ENCODE results near the gene GTF2I. TPM values are rescaled to one million over a fixed set of nuclear protein-coding genes. Genes with fewer than 3 reads are reported as not detected.

Gene GTF2I
- total RNA-seq (2013; cell fraction: nucleolus; rRNA removed), result 954 and 1,033 TPM in 2 replicates
- 86.8 and 91.0 TPM in 2 replicates for total RNA-seq (2014; rRNA removed)
- 92.6 and 94.3 TPM in 2 replicates for total RNA-seq (2014; rRNA removed; fragmentation: Illumina TruSeq; extraction: Trizol)
- total RNA-seq (2021), result 161 and 172 TPM in 2 replicates
- 56.9 TPM for polyA plus RNA-seq (2011; ENCODE audit: low read depth)
- 99.5 and 103 TPM in 2 replicates for polyA plus RNA-seq (2011; rRNA removed)
- polyA plus RNA-seq (2011; cell fraction: cytosol; rRNA removed), result 51.8 and 65.7 TPM in 2 replicates
- 216 and 249 TPM in 2 replicates for polyA plus RNA-seq (2011; cell fraction: nucleus; rRNA removed)
- polyA plus RNA-seq (2012), result 70.6 and 91.5 TPM in 2 replicates
- polyA plus RNA-seq (2014; fragmentation: Illumina TruSeq; extraction: Trizol), result 114 and 142 TPM in 2 replicates
- 1 to 10 TPM; 6.7 to 8.8 TPM for polyA plus RNA-seq (2014; fragmentation: Nextera tagmentation; extraction: Ambion mirVana)
- 80.9 and 115 TPM in 2 replicates for polyA plus RNA-seq (2014; rRNA removed)
- 100 to 1,000 TPM; 144 to 156 TPM for polyA plus RNA-seq (2016; fragmentation: Nextera tagmentation; extraction: Ambion mirVana)
- polyA minus RNA-seq (2011; rRNA and poly(A)+ RNA removed), result 54.3 and 73.6 TPM in 2 replicates
- 43.3 and 62.4 TPM in 2 replicates for polyA minus RNA-seq (2011; cell fraction: cytosol; rRNA and poly(A)+ RNA removed)
- 91.3 and 179 TPM in 2 replicates for polyA minus RNA-seq (2011; cell fraction: nucleus; rRNA and poly(A)+ RNA removed)
- Bru-seq, nascent RNA, result percentile 87 among the genes with signal in this experiment
- BruChase-seq, experiment 1, labeled RNA remaining after a 6-hour chase, result percentile 92 among the genes with signal in this experiment
- percentile 88 among the genes with signal in this experiment for BruChase-seq, experiment 2, labeled RNA remaining after a 2-hour chase
- long read RNA-seq, experiment 1, full-length matches to known transcripts, result 27 of 51 reads
- long read RNA-seq, experiment 1, partial matches to known transcripts, result 14 of 51 reads
- long read RNA-seq, experiment 1, other reads (novel, unspliced or antisense), result 10 of 51 reads
- long read RNA-seq, experiment 2, full-length matches to known transcripts, result 3 of 147 reads
- long read RNA-seq, experiment 2, partial matches to known transcripts, result 103 of 147 reads
- long read RNA-seq, experiment 2, other reads (novel, unspliced or antisense), result 41 of 147 reads

DNA sequence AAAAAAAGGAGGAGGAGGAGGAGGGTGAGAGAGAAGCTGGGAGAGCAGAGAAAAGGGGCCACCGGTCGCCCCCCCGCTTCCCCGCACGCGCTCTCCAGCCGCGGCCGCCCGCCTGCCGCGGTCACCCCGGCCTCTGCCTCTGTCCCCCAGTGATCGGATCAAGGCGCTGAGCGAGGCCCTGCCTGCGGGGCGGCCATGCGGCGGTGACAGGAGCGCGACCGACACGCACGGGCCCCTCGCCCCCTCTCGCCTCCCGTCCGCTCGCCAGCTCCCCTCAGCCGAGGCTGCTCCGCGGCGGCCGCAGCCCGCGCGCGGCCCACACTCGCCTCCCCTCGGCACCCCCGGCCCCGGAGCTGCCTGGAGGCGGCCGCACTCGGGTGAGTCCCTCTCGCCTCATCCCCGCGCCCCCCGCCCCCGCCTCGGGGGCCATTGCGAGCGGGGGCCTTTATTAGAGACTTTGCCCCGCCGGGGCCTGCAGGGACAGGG, at the start of gene GTF2I:
Gene GTF2I, plus strand, starts transcription at position 27 of the 486 bp plus-strand sequence. CDS start 31,411 bp downstream, outside the sequence.
- Histone ChIP-seq H3K4me1 (ENCODE audit: control insufficient read depth, insufficient read depth, low read length) (peaks cover 7% of the 10 kb centered on the region; the same call in 1 of the 2 replicates), H3K4me3 (peak within 1 kb of the TSS; percentile 90), H3K27ac (ENCODE audit: control insufficient read depth, insufficient read depth) (peak within 1 kb of the TSS; percentile 99), H3K4me2 (ENCODE audit: control insufficient read depth, insufficient read depth) (peak within 1 kb of the TSS; percentile 97), H3K27me3 (replicated peaks in 1 of 2; ENCODE audit: control insufficient read depth in 2 of 2, insufficient read depth in 2 of 2, low read length in 1 of 2) (no peaks in the 10 kb centered on the region), H3K9me3 (replicated peaks; ENCODE audit: control insufficient read depth, insufficient read depth, low read length) (no peaks in the 10 kb centered on the region), H2AFZ (ENCODE audit: control insufficient read depth, low read depth, low read length) (peak within 1 kb of the TSS; percentile 66), H3K36me3 (ENCODE audit: control insufficient read depth in 2 of 2, insufficient read depth in 2 of 2, low read length in 1 of 2) (no peaks in the 10 kb centered on the region), H3K9ac (ENCODE audit: control insufficient read depth, insufficient read depth, low read length) (peak within 1 kb of the TSS; percentile 97), H3K79me2 (ENCODE audit: control insufficient read depth, insufficient read depth, low read length) (peaks cover 56% of the 10 kb centered on the region), H4K20me1 (ENCODE audit: control insufficient read depth, insufficient read depth) (no peaks in the 10 kb centered on the region)
- in situ Hi-C loops (cut with MboI) (no loop called here), intact Hi-C loops (cut with micrococcal nuclease; ENCODE audit: unreplicated experiment) (loop anchor here (2.0 to 5.0 kb wide), 3 partner anchors 59 to 445 kb away; partner anchors contain the start of gene LAT2)
- ChIA-PET SMC1A (ENCODE audit: uncharacterized antibody, unreplicated experiment) (no interaction called here), RAD21 (ENCODE audit: unreplicated experiment) (interaction anchor here (0.6 to 0.8 kb wide), 4 partner anchors 9 to 251 kb away, joined by 3 to 6 read pairs (median 4); no protein-coding TSS in a partner anchor), POLR2A (interaction anchor here (0.6 to 0.7 kb wide), 3 partner anchors 28 to 76 kb away, joined by 3 to 9 read pairs (median 4); no protein-coding TSS in a partner anchor), CTCF (interaction anchor here (1.4 kb wide), 1 partner anchor 19 kb away, joined by 3 read pairs; no protein-coding TSS in a partner anchor)
- ATAC-seq, result peak; percentile 3
- WGBS (ENCODE audit: insufficient coverage, insufficient replicate concordance, low lambda C conversion rate, missing lambda C conversion rate), result 1% methylated on average over 26 of the region's 56 CpGs
- no peak for FAIRE-seq
- TSS peak; percentile 74 for BruUV-seq (replicated peaks)
- no peak for DNase-seq (ENCODE audit: low read depth, low spot score)
- TF ChIP-seq POU2F2 (IDR thresholded peaks at IDR 0.05; ENCODE audit: borderline replicate concordance, low read depth, low read length) (no peak), BACH1 (IDR thresholded peaks at IDR 0.05; ENCODE audit: borderline replicate concordance) (no peak), GATAD2B (conservative IDR thresholded peaks at IDR 0.05; ENCODE audit: low read depth) (peak; percentile 89), TBL1XR1 (IDR thresholded peaks at IDR 0.05; ENCODE audit: low read depth, low read length) (no peak), NBN (IDR thresholded peaks at IDR 0.05) (no peak), PAX5 (IDR thresholded peaks at IDR 0.05; ENCODE audit: borderline replicate concordance, low read depth, low read length) (no peak), DPF2 (IDR thresholded peaks at IDR 0.05) (peak; percentile 50), POLR2AphosphoS2 (IDR thresholded peaks at IDR 0.05; ENCODE audit: low read depth, low read length) (no peak; the same call in none of the 2 replicates), IKZF1 (conservative IDR thresholded peaks at IDR 0.05) (no peak), YY1 (IDR thresholded peaks at IDR 0.05; ENCODE audit: low read depth, low read length) (no peak), NRF1 (conservative IDR thresholded peaks at IDR 0.05; ENCODE audit: low read depth, low read length) (no peak), YBX1 (IDR thresholded peaks at IDR 0.05) (no peak)
- TF ChIP-seq, protein P1, sequence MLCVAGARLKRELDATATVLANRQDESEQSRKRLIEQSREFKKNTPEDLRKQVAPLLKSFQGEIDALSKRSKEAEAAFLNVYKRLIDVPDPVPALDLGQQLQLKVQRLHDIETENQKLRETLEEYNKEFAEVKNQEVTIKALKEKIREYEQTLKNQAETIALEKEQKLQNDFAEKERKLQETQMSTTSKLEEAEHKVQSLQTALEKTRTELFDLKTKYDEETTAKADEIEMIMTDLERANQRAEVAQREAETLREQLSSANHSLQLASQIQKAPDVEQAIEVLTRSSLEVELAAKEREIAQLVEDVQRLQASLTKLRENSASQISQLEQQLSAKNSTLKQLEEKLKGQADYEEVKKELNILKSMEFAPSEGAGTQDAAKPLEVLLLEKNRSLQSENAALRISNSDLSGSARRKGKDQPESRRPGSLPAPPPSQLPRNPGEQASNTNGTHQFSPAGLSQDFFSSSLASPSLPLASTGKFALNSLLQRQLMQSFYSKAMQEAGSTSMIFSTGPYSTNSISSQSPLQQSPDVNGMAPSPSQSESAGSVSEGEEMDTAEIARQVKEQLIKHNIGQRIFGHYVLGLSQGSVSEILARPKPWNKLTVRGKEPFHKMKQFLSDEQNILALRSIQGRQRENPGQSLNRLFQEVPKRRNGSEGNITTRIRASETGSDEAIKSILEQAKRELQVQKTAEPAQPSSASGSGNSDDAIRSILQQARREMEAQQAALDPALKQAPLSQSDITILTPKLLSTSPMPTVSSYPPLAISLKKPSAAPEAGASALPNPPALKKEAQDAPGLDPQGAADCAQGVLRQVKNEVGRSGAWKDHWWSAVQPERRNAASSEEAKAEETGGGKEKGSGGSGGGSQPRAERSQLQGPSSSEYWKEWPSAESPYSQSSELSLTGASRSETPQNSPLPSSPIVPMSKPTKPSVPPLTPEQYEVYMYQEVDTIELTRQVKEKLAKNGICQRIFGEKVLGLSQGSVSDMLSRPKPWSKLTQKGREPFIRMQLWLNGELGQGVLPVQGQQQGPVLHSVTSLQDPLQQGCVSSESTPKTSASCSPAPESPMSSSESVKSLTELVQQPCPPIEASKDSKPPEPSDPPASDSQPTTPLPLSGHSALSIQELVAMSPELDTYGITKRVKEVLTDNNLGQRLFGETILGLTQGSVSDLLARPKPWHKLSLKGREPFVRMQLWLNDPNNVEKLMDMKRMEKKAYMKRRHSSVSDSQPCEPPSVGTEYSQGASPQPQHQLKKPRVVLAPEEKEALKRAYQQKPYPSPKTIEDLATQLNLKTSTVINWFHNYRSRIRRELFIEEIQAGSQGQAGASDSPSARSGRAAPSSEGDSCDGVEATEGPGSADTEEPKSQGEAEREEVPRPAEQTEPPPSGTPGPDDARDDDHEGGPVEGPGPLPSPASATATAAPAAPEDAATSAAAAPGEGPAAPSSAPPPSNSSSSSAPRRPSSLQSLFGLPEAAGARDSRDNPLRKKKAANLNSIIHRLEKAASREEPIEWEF (IDR thresholded peaks at IDR 0.05; ENCODE audit: insufficient replicate concordance, low read depth, low read length), result no peak
- TF ChIP-seq, protein P2, sequence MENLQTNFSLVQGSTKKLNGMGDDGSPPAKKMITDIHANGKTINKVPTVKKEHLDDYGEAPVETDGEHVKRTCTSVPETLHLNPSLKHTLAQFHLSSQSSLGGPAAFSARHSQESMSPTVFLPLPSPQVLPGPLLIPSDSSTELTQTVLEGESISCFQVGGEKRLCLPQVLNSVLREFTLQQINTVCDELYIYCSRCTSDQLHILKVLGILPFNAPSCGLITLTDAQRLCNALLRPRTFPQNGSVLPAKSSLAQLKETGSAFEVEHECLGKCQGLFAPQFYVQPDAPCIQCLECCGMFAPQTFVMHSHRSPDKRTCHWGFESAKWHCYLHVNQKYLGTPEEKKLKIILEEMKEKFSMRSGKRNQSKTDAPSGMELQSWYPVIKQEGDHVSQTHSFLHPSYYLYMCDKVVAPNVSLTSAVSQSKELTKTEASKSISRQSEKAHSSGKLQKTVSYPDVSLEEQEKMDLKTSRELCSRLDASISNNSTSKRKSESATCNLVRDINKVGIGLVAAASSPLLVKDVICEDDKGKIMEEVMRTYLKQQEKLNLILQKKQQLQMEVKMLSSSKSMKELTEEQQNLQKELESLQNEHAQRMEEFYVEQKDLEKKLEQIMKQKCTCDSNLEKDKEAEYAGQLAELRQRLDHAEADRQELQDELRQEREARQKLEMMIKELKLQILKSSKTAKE (IDR thresholded peaks at IDR 0.05; ENCODE audit: low read depth, poor library complexity, severe bottlenecking), result no peak
